ENCODE data around the gene STPG1.

- TF ChIP-seq, protein P1, sequence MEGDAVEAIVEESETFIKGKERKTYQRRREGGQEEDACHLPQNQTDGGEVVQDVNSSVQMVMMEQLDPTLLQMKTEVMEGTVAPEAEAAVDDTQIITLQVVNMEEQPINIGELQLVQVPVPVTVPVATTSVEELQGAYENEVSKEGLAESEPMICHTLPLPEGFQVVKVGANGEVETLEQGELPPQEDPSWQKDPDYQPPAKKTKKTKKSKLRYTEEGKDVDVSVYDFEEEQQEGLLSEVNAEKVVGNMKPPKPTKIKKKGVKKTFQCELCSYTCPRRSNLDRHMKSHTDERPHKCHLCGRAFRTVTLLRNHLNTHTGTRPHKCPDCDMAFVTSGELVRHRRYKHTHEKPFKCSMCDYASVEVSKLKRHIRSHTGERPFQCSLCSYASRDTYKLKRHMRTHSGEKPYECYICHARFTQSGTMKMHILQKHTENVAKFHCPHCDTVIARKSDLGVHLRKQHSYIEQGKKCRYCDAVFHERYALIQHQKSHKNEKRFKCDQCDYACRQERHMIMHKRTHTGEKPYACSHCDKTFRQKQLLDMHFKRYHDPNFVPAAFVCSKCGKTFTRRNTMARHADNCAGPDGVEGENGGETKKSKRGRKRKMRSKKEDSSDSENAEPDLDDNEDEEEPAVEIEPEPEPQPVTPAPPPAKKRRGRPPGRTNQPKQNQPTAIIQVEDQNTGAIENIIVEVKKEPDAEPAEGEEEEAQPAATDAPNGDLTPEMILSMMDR (IDR thresholded peaks at IDR 0.05) = no peak
- TF ChIP-seq EP300 (IDR thresholded peaks at IDR 0.05) = no peak
Measured at GRCh38 chr1:24319312-24319863, 94.2 kb downstream of the STPG1 start, which contains the start of gene GRHL3.
